Subcutaneous adipose tissue (tissue), 4 donors: ENCODE data around the gene BCL2L15. TPM values are rescaled to one million over a fixed set of nuclear protein-coding genes. Genes with fewer than 3 reads are reported as not detected.

Experiments
- total RNA-seq, 4 donors: library from RNA; depleted of rRNA; stranded (reverse); fragments of >200 nt; gene quantifications; one replicate each; pipeline ENCODE4 v1.1.0, GENCODE V29; 2016
- TF ChIP-seq, protein P1 (sequence below): fragments of 450-650 bp; IDR thresholded peaks from one replicate; pipeline ENCODE4 v1.5.1; 2016; ENCODE audit warnings: low read depth, mild to moderate bottlenecking, control low read depth, antibody characterized with exemption, moderate library complexity

The BCL2L15 gene
- total RNA-seq, 4 donors from 2014 or later: 0.16 to 0.38 (median 0.20) TPM

- TF ChIP-seq, protein P1, sequence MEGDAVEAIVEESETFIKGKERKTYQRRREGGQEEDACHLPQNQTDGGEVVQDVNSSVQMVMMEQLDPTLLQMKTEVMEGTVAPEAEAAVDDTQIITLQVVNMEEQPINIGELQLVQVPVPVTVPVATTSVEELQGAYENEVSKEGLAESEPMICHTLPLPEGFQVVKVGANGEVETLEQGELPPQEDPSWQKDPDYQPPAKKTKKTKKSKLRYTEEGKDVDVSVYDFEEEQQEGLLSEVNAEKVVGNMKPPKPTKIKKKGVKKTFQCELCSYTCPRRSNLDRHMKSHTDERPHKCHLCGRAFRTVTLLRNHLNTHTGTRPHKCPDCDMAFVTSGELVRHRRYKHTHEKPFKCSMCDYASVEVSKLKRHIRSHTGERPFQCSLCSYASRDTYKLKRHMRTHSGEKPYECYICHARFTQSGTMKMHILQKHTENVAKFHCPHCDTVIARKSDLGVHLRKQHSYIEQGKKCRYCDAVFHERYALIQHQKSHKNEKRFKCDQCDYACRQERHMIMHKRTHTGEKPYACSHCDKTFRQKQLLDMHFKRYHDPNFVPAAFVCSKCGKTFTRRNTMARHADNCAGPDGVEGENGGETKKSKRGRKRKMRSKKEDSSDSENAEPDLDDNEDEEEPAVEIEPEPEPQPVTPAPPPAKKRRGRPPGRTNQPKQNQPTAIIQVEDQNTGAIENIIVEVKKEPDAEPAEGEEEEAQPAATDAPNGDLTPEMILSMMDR: no peak
Observed at GRCh38 chr1:113918243-113918642, 30.9 kb upstream of the BCL2L15 start.

- TF ChIP-seq, protein P1: no peak
Observed at GRCh38 chr1:113917400-113918082, 30.2 kb upstream of the BCL2L15 start.

DNA sequence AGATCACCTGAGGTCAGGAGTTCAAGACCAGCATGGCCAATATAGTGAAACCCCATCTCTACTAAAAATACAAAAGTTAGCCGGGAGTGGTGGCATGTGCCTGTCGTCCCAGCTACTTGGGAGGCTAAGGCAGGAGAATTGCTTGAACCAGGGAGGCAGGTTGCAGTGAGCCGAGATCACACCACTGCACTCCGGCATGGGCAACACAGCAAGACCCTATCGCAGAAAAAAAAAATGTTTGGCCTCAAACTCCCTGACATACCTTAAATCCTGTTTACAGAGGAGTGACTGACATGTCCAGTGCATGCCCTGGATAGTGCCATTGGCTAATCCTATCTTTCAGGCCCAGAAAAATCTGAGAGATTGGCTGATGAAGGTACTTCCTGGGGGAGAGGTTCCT is 29.6 kb upstream of the BCL2L15 start:
- TF ChIP-seq, protein P1: no peak

DNA sequence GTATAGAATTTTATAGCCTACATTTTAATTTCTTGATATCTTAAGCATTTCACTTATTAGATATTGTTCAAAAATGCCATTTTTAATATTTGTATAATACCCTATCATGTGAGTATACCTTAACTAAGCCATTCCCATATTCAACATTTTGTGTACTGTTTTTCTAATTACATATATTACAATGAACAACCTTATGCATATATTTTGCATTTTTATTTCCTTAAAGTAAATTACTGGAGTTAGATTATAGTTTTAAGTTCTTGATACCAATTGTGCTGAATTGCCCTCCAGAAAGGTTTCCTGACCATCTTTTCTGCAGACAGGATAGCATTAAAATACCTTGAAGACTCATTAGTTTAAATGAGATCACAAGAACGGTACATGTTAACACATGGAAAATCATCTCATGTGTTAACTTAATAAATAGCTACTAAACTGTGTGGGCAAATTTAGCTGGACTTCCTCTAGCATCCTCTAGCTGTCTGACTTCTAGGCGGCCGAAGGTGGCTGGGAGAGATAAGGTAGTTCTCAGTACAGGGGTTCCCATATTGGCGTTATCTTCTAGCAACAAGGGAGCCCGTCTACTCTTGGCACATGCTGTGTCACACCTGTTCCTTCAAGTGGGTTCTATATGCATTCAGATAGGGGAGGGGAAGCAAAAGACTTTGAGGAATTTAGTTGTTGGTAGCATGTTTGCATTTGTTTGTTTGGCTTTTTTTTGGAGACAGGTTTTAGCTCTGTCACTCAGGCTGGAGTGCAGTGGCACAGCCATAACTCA is 26.7 kb upstream of the BCL2L15 start:
- TF ChIP-seq, protein P1: no peak

GRCh38 chr1:113913312-113913668 is 25.9 kb upstream of the BCL2L15 start:
- TF ChIP-seq, protein P1: no peak

DNA sequence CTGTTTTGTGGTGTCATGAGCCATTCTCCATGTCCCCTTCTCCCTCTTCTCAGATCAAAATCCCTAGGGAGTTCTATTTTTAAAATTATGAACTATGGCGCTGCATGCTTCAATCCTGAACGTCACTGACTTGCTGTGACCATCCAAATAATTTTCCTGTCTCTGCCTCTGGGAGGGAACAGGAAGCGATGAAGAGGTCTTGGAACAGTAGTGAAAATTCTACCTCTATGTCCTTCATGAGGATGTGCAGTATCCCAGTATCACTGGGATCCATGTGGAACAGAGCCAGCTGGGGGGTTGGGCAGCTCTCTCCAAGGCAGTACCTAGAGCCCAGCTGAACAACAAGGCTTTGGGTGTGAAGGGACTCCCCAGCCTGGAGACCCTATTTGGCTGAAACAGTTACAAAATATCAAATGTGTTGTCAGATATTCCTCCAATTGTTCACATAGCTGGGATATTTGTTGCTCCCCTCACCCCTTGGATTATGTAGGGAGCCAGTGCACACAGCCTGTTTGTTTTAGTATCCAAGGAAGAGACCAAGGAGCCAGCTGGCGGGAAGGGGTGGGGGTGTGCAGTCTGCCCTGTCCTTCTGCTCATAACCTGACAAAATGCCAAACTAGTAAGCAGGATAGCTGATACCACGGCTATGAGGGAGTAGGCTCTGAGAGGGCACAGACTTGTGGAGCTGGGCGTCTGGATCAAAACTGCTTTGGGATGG is 25.4 kb upstream of the BCL2L15 start:
- TF ChIP-seq, protein P1: no peak

- TF ChIP-seq, protein P1: no peak
Observed at GRCh38 chr1:113905435-113905861, 18.1 kb upstream of the BCL2L15 start.
